ENCODE results near the gene DYNC1LI2. TPM values are rescaled to one million over a fixed set of nuclear protein-coding genes. Genes with fewer than 3 reads are reported as not detected.
"Not testable (repeated sequence)": the region's sequence is repeated elsewhere in the genome, so short reads cannot be mapped to it uniquely, and the experiment has no call there.

DYNC1LI2 gene
- total RNA-seq (2012; rRNA removed) = 100 and 113 TPM in 2 replicates

DNA sequence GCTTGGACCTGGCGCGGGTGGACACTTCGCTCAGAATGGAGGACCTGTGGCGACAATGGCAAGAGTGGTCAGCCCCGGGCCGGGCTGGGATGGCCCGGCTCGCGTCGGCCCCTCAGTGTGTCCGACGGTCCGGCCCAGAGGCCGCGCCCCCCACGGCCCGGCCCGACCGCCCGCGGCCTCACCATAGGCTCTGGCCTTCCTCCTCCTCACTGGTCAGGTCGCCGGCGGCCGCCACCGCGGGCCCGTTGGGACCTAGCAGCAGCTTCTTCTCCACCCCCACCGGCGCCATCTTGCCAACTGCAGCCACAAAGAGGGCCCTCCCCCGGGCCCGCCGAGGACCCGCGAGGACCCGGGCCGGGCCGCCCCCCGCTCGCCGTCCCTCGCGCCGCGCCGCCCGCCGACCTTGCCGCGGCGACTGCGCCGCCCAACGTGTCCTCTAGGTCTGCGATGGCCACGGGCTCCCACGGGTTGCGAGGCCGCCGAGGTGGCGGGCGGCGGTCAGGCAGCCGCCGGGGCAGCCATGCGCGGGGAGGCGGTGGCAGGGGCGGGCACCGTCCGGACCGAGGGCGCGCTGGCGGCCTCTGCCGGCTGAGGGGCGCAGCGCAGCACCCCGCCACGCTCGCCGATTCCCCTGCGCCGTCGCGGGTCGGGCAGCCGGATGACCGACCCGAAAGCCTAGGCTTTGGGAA is at the start of gene DYNC1LI2:
DYNC1LI2 (minus strand) TSS at position 307 of the 689 bp plus-strand sequence; CDS start at position 289, 18 bp downstream.
- peak within 1 kb of the TSS; percentile 98 for H3K9ac ChIP-seq (ENCODE audit: low read depth, low read length)
- H3K9me3 ChIP-seq (replicated peaks; ENCODE audit: low read length) = no peaks in the 10 kb centered on the region
- H3K27me3 ChIP-seq (ENCODE audit: control insufficient read depth, insufficient read depth, low read length) = no peaks in the 10 kb centered on the region
- peaks cover 26% of the 10 kb centered on the region for H3K36me3 ChIP-seq (ENCODE audit: insufficient read depth, low read length)
- peak within 1 kb of the TSS; percentile 88 for H3K4me2 ChIP-seq (ENCODE audit: low read length)
- H3K4me3 ChIP-seq (ENCODE audit: low read length) = peak within 1 kb of the TSS; percentile 88
- H3K4me1 ChIP-seq (ENCODE audit: control insufficient read depth, insufficient read depth, low read length) = peaks cover 19% of the 10 kb centered on the region

DNA sequence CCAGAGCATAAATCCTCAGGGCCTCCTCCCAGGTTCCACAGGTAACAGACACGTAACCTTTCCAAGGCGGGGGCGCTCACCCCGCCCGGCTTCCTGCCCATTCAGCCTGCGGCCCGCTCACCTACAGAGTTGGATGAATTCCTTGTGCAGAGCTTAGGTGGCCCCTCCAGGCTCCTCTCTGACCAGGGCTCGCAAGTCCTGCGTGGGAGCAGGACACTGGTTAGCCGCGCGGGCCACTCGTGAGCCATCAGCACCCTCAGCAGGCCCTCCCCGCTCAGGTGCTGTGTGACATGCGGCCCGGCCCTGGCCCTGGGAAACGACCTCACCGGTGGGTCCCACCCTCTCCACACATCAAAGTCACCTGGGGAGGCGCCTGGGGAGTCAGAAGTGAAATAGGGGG is 49.4 kb upstream of the DYNC1LI2 start:
- Histone ChIP-seq H3K36me3 (ENCODE audit: insufficient read depth, low read length) (peaks cover 46% of the 10 kb centered on the region), H3K9ac (ENCODE audit: low read depth, low read length) (no peak overlapping the region), H3K4me2 (ENCODE audit: low read length) (no peak overlapping the region), H3K9me3 (replicated peaks; ENCODE audit: low read length) (no peaks in the 10 kb centered on the region), H3K4me3 (ENCODE audit: low read length) (no peak overlapping the region), H3K4me1 (ENCODE audit: control insufficient read depth, insufficient read depth, low read length) (no peaks in the 10 kb centered on the region), H3K27me3 (ENCODE audit: control insufficient read depth, insufficient read depth, low read length) (no peaks in the 10 kb centered on the region)

DNA sequence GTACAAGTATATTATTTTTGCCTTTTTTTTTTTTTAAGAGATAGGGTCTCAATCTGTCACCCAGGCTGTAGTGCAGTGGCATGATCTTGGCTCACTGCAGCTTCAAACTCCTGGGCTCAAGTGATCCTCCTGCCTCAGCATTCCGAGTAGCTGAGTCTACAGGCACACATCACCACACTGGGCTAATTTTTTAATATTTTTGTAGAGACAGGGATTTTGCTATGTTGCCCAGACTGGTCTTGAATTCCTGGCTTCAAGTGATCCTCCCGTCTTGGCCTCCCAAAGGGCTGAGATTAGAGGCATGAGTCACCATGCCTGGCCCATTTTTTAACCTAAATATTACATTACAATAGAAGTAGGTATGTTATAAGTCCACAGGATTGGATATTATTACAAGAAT is 46.8 kb upstream of the DYNC1LI2 start:
- Histone ChIP-seq H3K4me2 (ENCODE audit: low read length) (no peak overlapping the region), H3K36me3 (ENCODE audit: insufficient read depth, low read length) (peaks cover 21% of the 10 kb centered on the region), H3K4me1 (ENCODE audit: control insufficient read depth, insufficient read depth, low read length) (no peaks in the 10 kb centered on the region), H3K9me3 (replicated peaks; ENCODE audit: low read length) (no peaks in the 10 kb centered on the region), H3K4me3 (ENCODE audit: low read length) (no peak overlapping the region), H3K27me3 (ENCODE audit: control insufficient read depth, insufficient read depth, low read length) (no peaks in the 10 kb centered on the region), H3K9ac (ENCODE audit: low read depth, low read length) (no peak overlapping the region)

DNA sequence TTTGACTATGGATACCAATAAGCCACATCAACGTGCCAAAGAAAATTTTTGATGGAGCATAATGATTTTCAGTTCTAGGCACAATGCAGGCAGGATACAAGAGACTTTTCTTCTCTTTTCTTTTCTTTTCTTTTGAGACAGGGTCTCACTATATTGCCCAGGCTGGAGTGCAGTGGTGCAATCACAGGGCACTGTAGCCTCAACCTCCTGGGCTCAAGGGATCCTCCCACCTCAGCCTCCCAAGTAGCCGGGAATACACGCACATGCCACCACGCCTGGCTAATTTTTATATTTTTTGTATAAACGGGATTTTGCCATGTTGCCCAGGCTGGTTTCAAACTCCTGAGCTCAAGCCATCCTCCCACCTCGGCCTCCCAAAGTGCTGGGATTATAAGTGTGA is 42.6 kb upstream of the DYNC1LI2 start:
- not testable (repeated sequence) for H3K9ac ChIP-seq (ENCODE audit: low read depth, low read length); H3K9me3 ChIP-seq (replicated peaks; ENCODE audit: low read length); H3K36me3 ChIP-seq (ENCODE audit: insufficient read depth, low read length); H3K4me2 ChIP-seq (ENCODE audit: low read length); H3K4me3 ChIP-seq (ENCODE audit: low read length); H3K4me1 ChIP-seq (ENCODE audit: control insufficient read depth, insufficient read depth, low read length); H3K27me3 ChIP-seq (ENCODE audit: control insufficient read depth, insufficient read depth, low read length)

GRCh38 chr16:66790130-66790733 is 38.8 kb upstream of the DYNC1LI2 start:
- Histone ChIP-seq H3K4me2 (ENCODE audit: low read length) (no peak overlapping the region), H3K36me3 (ENCODE audit: insufficient read depth, low read length) (no peaks in the 10 kb centered on the region), H3K9ac (ENCODE audit: low read depth, low read length) (no peak overlapping the region), H3K9me3 (replicated peaks; ENCODE audit: low read length) (no peaks in the 10 kb centered on the region), H3K27me3 (ENCODE audit: control insufficient read depth, insufficient read depth, low read length) (no peaks in the 10 kb centered on the region), H3K4me1 (ENCODE audit: control insufficient read depth, insufficient read depth, low read length) (no peaks in the 10 kb centered on the region), H3K4me3 (ENCODE audit: low read length) (no peak overlapping the region)

GRCh38 chr16:66787427-66787826 is 36.0 kb upstream of the DYNC1LI2 start:
- no peaks in the 10 kb centered on the region for H3K36me3 ChIP-seq (ENCODE audit: insufficient read depth, low read length)
- no peaks in the 10 kb centered on the region for H3K4me1 ChIP-seq (ENCODE audit: control insufficient read depth, insufficient read depth, low read length)
- H3K4me2 ChIP-seq (ENCODE audit: low read length) = no peak overlapping the region
- H3K27me3 ChIP-seq (ENCODE audit: control insufficient read depth, insufficient read depth, low read length) = no peaks in the 10 kb centered on the region
- H3K9ac ChIP-seq (ENCODE audit: low read depth, low read length) = no peak overlapping the region
- no peaks in the 10 kb centered on the region for H3K9me3 ChIP-seq (replicated peaks; ENCODE audit: low read length)
- no peak overlapping the region for H3K4me3 ChIP-seq (ENCODE audit: low read length)

- no peaks in the 10 kb centered on the region for H3K9me3 ChIP-seq (replicated peaks; ENCODE audit: low read length)
- H3K9ac ChIP-seq (ENCODE audit: low read depth, low read length) = no peak overlapping the region
- no peaks in the 10 kb centered on the region for H3K4me1 ChIP-seq (ENCODE audit: control insufficient read depth, insufficient read depth, low read length)
- no peaks in the 10 kb centered on the region for H3K36me3 ChIP-seq (ENCODE audit: insufficient read depth, low read length)
- no peaks in the 10 kb centered on the region for H3K27me3 ChIP-seq (ENCODE audit: control insufficient read depth, insufficient read depth, low read length)
- H3K4me2 ChIP-seq (ENCODE audit: low read length) = no peak overlapping the region
- H3K4me3 ChIP-seq (ENCODE audit: low read length) = no peak overlapping the region
Measured at GRCh38 chr16:66786551-66786950, 35.1 kb upstream of the DYNC1LI2 start.

DNA sequence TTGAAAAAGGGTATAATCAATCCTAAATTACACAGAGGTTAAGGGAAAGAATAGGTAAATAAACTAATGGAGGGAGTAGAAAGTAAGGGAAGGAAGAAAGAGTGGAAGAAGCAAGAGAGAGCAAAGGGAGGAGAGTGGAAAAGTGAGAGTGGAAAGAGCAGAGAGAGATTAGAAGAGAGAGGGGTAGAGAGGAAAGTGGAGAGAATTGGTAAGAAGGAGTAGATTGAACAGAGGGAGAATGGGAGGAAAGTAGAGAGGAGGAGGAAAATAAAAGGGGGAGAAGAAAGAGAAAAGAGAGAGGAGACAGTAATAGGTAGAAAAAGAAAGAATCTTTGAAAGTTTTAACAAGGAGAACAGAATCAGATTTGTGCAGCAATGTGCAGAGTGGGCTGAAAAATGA is 25.0 kb upstream of the DYNC1LI2 start:
- Histone ChIP-seq H3K4me2 (ENCODE audit: low read length) (no peak overlapping the region), H3K27me3 (ENCODE audit: control insufficient read depth, insufficient read depth, low read length) (no peaks in the 10 kb centered on the region), H3K4me1 (ENCODE audit: control insufficient read depth, insufficient read depth, low read length) (no peaks in the 10 kb centered on the region), H3K36me3 (ENCODE audit: insufficient read depth, low read length) (no peaks in the 10 kb centered on the region), H3K9ac (ENCODE audit: low read depth, low read length) (no peak overlapping the region), H3K4me3 (ENCODE audit: low read length) (no peak overlapping the region), H3K9me3 (replicated peaks; ENCODE audit: low read length) (no peaks in the 10 kb centered on the region)

- Histone ChIP-seq H3K9me3 (replicated peaks; ENCODE audit: low read length) (no peaks in the 10 kb centered on the region), H3K27me3 (ENCODE audit: control insufficient read depth, insufficient read depth, low read length) (no peaks in the 10 kb centered on the region), H3K4me3 (ENCODE audit: low read length) (no peak overlapping the region), H3K4me2 (ENCODE audit: low read length) (no peak overlapping the region), H3K9ac (ENCODE audit: low read depth, low read length) (no peak overlapping the region), H3K36me3 (ENCODE audit: insufficient read depth, low read length) (no peaks in the 10 kb centered on the region), H3K4me1 (ENCODE audit: control insufficient read depth, insufficient read depth, low read length) (no peaks in the 10 kb centered on the region)
Measured at GRCh38 chr16:66774981-66775380, 23.6 kb upstream of the DYNC1LI2 start.

DNA sequence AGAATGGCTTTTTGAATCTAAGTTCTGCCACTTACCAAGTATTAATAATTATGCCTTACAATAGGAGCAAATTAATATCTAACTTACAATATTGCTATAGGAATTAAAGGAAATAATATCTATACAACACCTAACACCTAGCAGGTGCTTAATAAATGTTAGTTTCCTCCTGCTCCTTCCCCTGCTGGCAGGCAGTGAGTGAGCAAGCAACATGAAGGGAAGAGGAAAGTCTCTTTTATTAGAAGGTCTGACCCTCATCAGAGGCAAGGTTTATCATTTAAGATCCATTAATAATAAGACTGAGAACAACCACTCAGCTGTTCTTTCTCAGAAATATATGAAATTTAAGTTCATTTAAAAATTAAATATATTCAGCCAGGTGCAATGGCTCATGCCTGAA is 6.7 kb upstream of the DYNC1LI2 start:
- Histone ChIP-seq H3K27me3 (ENCODE audit: control insufficient read depth, insufficient read depth, low read length) (peaks cover 4% of the 10 kb centered on the region), H3K4me1 (ENCODE audit: control insufficient read depth, insufficient read depth, low read length) (no peaks in the 10 kb centered on the region), H3K4me3 (ENCODE audit: low read length) (no peak overlapping the region), H3K4me2 (ENCODE audit: low read length) (no peak overlapping the region), H3K36me3 (ENCODE audit: insufficient read depth, low read length) (no peaks in the 10 kb centered on the region), H3K9ac (ENCODE audit: low read depth, low read length) (no peak overlapping the region), H3K9me3 (replicated peaks; ENCODE audit: low read length) (no peaks in the 10 kb centered on the region)

DNA sequence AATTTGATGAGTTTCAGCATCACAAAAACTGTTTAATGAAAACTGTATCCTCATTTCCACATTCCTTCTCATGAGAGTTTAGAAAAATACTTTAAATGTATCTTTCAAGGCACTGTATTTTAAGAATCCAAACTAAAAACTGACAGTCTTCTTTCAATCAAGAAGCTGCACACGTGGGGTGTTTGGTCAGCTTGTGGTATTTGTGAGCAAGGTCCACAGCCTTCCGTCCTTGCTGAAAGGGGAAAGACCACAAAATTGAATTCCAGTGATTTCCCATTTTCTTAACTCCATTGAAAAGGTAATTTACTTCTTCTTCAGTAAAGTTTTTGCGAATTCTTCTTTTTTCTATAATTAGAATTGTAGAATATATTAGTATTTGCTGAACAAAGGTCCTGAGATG is 3.4 kb upstream of the DYNC1LI2 start:
- Histone ChIP-seq H3K4me1 (ENCODE audit: control insufficient read depth, insufficient read depth, low read length) (peaks cover 9% of the 10 kb centered on the region), H3K27me3 (ENCODE audit: control insufficient read depth, insufficient read depth, low read length) (no peaks in the 10 kb centered on the region), H3K36me3 (ENCODE audit: insufficient read depth, low read length) (peaks cover 3% of the 10 kb centered on the region), H3K9ac (ENCODE audit: low read depth, low read length) (no peak overlapping the region), H3K4me3 (ENCODE audit: low read length) (no peak overlapping the region), H3K4me2 (ENCODE audit: low read length) (no peak overlapping the region), H3K9me3 (replicated peaks; ENCODE audit: low read length) (no peaks in the 10 kb centered on the region)

DNA sequence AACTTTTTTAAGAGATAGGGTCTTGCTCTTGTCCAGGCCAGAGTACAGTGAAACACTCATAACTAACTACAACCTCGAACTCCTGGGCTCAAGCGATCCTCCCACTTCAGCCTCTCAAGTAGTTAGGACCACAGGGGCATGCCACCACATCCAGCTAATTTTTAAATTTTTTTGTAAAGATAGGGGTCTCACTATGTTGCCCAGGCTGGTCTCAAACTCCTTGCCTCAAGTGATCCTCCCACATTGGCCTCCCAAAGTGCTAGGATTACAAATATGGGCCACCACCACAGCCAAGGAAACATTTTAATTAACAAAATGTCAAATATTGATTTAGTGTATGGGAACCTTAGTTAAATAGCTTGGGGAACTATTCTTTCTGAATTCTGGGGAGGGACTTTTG is 2.8 kb upstream of the DYNC1LI2 start:
- H3K36me3 ChIP-seq (ENCODE audit: insufficient read depth, low read length) = peaks cover 9% of the 10 kb centered on the region
- H3K4me3 ChIP-seq (ENCODE audit: low read length) = no peak overlapping the region
- H3K27me3 ChIP-seq (ENCODE audit: control insufficient read depth, insufficient read depth, low read length) = no peaks in the 10 kb centered on the region
- no peak overlapping the region for H3K4me2 ChIP-seq (ENCODE audit: low read length)
- H3K9ac ChIP-seq (ENCODE audit: low read depth, low read length) = no peak overlapping the region
- H3K4me1 ChIP-seq (ENCODE audit: control insufficient read depth, insufficient read depth, low read length) = peaks cover 15% of the 10 kb centered on the region
- no peaks in the 10 kb centered on the region for H3K9me3 ChIP-seq (replicated peaks; ENCODE audit: low read length)
